NCI-H460 (cell line): ENCODE results near the gene HYAL4. TPM values are rescaled to one million over a fixed set of nuclear protein-coding genes. Genes with fewer than 3 reads are reported as not detected.
"Not testable (repeated sequence)": the region's sequence is repeated elsewhere in the genome, so short reads cannot be mapped to it uniquely, and the experiment has no call there.

Experiments
- DNase-seq: peaks from one replicate; pipeline ENCODE4 v3.0.0-alpha.2; 2016; ENCODE audit warnings: low read depth; ENCODE audit errors: extremely low read depth
- total RNA-seq: library from RNA; depleted of rRNA; stranded (reverse); fragments of >200 nt; shearing (Covaris generic); gene quantifications from 2 replicates; pipeline ENCODE4 v1.2.3, GENCODE V29; 2014; rRNA removed

HYAL4 gene
- total RNA-seq, 1 experiment from 2014 or later, result not detected

GRCh38 chr7:123888192-123888591 lies 43.2 kb downstream of the HYAL4 start:
- no peak for DNase-seq

DNA sequence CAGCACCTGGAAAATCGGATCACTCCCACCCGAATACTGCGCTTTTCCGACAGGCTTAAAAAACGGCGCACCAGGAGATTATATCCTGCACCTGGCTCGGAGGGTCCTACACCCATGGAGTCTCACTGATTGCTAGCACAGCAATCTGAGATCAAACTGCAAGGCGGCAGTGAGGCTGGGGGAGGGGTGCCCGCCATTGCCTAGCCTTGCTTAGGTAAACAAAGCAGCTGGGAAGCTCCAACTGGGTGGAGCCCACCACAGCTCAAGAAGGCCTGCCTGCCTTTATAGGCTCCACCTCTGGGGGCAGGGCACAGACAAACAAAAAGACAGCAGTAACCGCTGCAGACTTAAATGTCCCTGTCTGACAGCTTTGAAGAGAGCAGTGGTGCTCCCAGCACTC lies 49.8 kb downstream of the HYAL4 start:
- DNase-seq, result not testable (repeated sequence)

GRCh38 chr7:123901101-123901500 lies 56.1 kb downstream of the HYAL4 start:
- DNase-seq, result no peak

GRCh38 chr7:123905714-123906113 lies 60.7 kb downstream of the HYAL4 start:
- DNase-seq, result no peak

DNA sequence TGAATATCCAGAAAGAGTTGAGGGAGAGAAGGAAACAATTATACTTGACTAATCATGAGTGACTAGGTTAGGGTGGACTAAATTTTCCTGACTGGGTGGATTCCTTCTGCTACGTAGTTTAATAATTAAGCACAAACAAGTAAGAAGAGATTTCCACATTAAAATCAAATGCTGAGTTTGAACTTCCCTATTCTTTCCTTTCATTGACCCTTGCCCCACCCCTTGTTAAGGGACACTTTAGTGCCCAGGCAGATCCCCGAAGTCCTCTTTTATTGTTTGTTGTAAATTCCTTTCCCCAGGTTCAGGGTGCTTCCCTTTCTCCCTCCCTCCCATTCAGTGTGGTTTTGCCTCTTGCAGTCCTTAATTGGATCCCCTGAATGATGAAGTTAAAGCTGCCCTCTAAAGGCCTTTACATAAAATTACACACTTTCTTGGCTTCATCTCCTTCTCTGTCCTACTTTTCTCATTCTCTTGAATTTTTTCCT lies 71.3 kb downstream of the HYAL4 start:
- DNase-seq, result peak; percentile 20

DNA sequence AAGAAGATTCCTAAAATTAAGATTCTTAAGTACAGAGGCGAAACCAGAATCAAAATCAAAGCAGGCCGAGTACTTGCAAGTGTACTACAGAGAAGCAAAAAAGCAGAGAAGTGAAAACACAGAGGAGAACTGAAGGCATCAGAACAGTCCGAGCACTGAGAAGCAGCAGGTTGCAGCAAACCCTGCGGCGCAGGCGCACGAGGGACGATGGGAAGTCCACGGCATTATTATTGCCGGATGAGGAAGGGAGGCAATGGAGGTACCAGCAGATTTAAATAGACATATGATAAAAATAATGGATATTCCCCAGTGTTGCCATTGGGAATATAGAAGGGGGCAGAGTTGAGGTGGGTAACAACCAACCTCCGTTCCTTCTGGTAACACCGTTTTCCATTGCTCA lies 72.9 kb downstream of the HYAL4 start:
- no peak for DNase-seq

DNA sequence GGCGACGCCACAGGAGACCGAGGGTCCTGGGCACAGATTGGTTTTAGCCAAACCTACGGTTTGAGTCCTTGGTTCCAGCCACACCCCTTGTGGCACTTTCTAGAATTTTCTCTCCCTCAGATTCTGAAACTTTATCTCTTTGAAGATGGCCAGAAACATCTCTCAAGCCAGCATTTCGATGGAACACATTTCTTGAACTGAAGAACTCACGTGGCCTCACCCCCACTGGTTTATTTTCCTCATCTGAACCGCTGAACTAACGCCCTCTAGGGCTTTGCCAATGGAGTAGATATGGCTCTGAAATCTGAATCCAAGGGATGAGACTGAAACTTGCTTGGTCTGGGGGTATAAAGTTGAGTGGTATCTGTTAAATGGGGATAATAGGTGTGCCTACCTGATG lies 73.3 kb downstream of the HYAL4 start:
- no peak for DNase-seq

DNA sequence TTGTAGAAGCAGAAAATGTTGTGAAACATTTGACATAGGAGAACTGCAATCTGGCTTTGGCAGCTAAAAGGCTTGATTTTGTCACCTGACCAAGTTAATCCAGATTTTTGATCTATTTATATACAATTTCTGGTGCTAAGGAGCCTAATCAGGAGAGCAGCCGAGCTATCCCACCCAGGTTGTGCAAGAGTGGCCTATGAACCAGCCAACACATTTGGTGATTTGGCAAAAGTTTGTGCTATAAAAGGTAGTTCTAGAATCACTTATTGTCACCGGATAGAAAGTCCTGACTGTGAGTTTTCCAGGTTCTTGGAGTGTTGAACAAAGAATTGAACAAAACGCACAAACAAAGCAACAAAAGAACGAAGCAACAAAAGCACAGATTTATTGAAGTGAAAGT lies 78.6 kb downstream of the HYAL4 start:
- DNase-seq, result no peak

DNA sequence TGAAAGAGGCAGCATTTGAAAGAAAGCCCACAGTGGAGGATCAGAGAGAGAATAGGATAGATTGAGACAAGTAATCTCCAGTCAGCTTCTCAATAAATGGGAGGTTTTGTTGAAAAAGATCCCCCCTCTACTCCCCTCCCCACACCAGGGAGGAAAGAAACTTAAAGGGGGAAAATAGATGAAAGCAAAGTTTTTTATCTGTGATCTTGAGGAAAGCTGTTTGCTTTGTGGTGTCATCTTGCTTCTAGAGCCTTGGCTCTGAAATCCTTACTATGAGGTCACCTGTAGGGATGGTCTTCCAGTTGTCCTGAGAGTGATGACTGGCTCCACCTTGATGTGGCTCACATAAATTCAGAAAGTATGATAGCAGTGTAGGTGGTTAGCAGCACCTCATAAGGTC lies 80.0 kb downstream of the HYAL4 start, which contains the start of gene SPAM1:
TSS of gene SPAM1 (plus strand) at position 301 of the 400 bp plus-strand sequence. CDS start 28,330 bp downstream, outside the sequence.
- no peak for DNase-seq

Other genes starting within 250 kb of the HYAL4 start
- not detected in 2 replicates for gene ASB15, start 243.3 kb upstream of the HYAL4 start, total RNA-seq
- not detected in 2 replicates for gene LMOD2, start 189.3 kb upstream of the HYAL4 start, total RNA-seq
- gene WASL, start 96.2 kb upstream of the HYAL4 start, total RNA-seq, result 30.1 and 32.4 TPM in 2 replicates
- gene SPAM1, start 80.1 kb downstream of the HYAL4 start, total RNA-seq, result not detected in 2 replicates
- gene TMEM229A, start 187.9 kb downstream of the HYAL4 start, total RNA-seq, result not detected in 2 replicates